Tibial nerve (tissue), 3 donors: Measurements from ENCODE around the gene DCUN1D3.

Source experiments
- CTCF ChIP-seq, 5 experiments: fragments of 200-600 bp in 3 of 5; fragments of 450-650 bp in 2 of 5; sonication (generic) in 3 of 5; IDR thresholded peaks; one replicate each; pipeline ENCODE4 v1.5.1; 2016 to 2019; ENCODE audit warnings: antibody characterized with exemption in 5 of 5, mild to moderate bottlenecking in 3 of 5, moderate library complexity in 2 of 5
- POLR2A ChIP-seq, 2 donors: fragments of 450-650 bp; IDR thresholded peaks; one replicate each; pipeline ENCODE4 v1.6.1; 2017; ENCODE audit warnings: antibody characterized with exemption in 2 of 2, mild to moderate bottlenecking in 2 of 2, moderate library complexity in 2 of 2

- TF ChIP-seq CTCF (IDR thresholded peaks at IDR 0.05) (no peak), POLR2A (IDR thresholded peaks at IDR 0.05) (no peak)
These were observed 67.1 kb downstream of the DCUN1D3 start for GRCh38 chr16:20833086-20833485.
